T-cell (primary cell): ENCODE measurements around the gene ADIRF. TPM values are rescaled to one million over a fixed set of nuclear protein-coding genes. Genes with fewer than 3 reads are reported as not detected.
A peak's percentile ranks its signal among the peaks of the same experiment; 100 is the strongest.
"Not testable (repeated sequence)": the region's sequence is repeated elsewhere in the genome, so short reads cannot be mapped to it uniquely, and the experiment has no call there.

ENCODE experiments used
- ATAC-seq, 4 experiments: fragments of 200-7000 bp in 3 of 4; fragments of 150-1000 bp in 1 of 4; cut with Tn5 transposase; replicated peaks in 1 of 4; 1 replicate in 3 of 4; 2 replicates in 1 of 4; pipeline ENCODE4 v1.10.0; 2021; ENCODE audit warnings: moderate library complexity in 3 of 4, mild to moderate bottlenecking in 2 of 4, moderate number of reproducible peaks in 1 of 4
- CTCF ChIA-PET, 2 donors: fragments of 300-600 bp; sonication (Branson Sonifier 250); formaldehyde crosslinking; loops; one replicate each; lab custom pipeline; 2022; ENCODE audit warnings: antibody characterized with exemption in 2 of 2; lab: Charles Lee
- POLR2A ChIA-PET, 2 donors: fragments of 300-600 bp; sonication (Branson Sonifier 250); formaldehyde crosslinking; loops; one replicate each; lab custom pipeline; 2022; ENCODE audit warnings: antibody characterized with exemption in 2 of 2; lab: Charles Lee
- DNase-seq, 35 experiments: peaks; one replicate each; pipeline versions ENCODE4 v3.0.0 to v3.0.0-alpha.2; 2013 to 2023
- H3K27ac ChIP-seq: one replicate; pipeline ENCODE4 v1.5.1; 2013; ENCODE audit warnings: low read length
- H3K27me3 ChIP-seq, 2 experiments: replicated peaks in 1 of 2; 1 replicate in 1 of 2; 2 replicates in 1 of 2; pipeline versions ENCODE4 v1.6.1 to v1.7.0; 2013; ENCODE audit warnings: low read length in 1 of 2, mixed read lengths in 1 of 2; ENCODE audit not compliant: control insufficient read depth in 2 of 2, insufficient read depth in 2 of 2; ENCODE audit errors: extremely low read depth in 1 of 2
- H3K36me3 ChIP-seq, 2 donors: 1 replicate in 1 of 2; 2 replicates in 1 of 2; pipeline versions ENCODE4 v1.6.1 to v1.7.0; 2013; ENCODE audit warnings: low read length in 1 of 2; ENCODE audit not compliant: control insufficient read depth in 2 of 2, insufficient read depth in 1 of 2; ENCODE audit errors: extremely low read depth in 1 of 2
- H3K4me1 ChIP-seq, 2 experiments: 1 replicate in 1 of 2; 2 replicates in 1 of 2; pipeline versions ENCODE4 v1.6.1 to v1.7.0; 2013; ENCODE audit warnings: low read length in 2 of 2, mixed read lengths in 1 of 2; ENCODE audit not compliant: insufficient read depth in 2 of 2, control insufficient read depth in 1 of 2; ENCODE audit errors: extremely low read depth in 1 of 2
- H3K4me3 ChIP-seq, 2 donors: 1 replicate in 1 of 2; 2 replicates in 1 of 2; pipeline versions ENCODE4 v1.5.1 to v1.7.0; 2013; ENCODE audit warnings: mild to moderate bottlenecking in 2 of 2, low read length in 1 of 2, moderate library complexity in 1 of 2; ENCODE audit not compliant: control insufficient read depth in 1 of 2; ENCODE audit errors: extremely low read depth in 1 of 2
- H3K9me3 ChIP-seq: 2 replicates; pipeline ENCODE4 v1.7.0; 2013
- H3K27ac Mint-ChIP-seq, 2 donors: one replicate each; pipeline ENCODE4 v1.8.0; 2020 to 2021; ENCODE audit warnings: mild to moderate bottlenecking in 2 of 2, mixed read lengths in 2 of 2
- H3K27me3 Mint-ChIP-seq, 2 donors: one replicate each; pipeline ENCODE4 v1.8.0; 2021 to 2022; ENCODE audit warnings: mixed read lengths in 2 of 2
- H3K36me3 Mint-ChIP-seq: one replicate; pipeline ENCODE4 v1.8.0; 2021; ENCODE audit warnings: mixed read lengths
- H3K4me1 Mint-ChIP-seq, 3 donors: one replicate each; pipeline ENCODE4 v1.8.0; 2020 to 2022; ENCODE audit warnings: mixed read lengths in 3 of 3, mild to moderate bottlenecking in 1 of 3
- H3K4me3 Mint-ChIP-seq, 3 donors: one replicate each; pipeline ENCODE4 v1.8.0; 2020 to 2022; ENCODE audit warnings: mild to moderate bottlenecking in 3 of 3, mixed read lengths in 3 of 3, moderate library complexity in 3 of 3
- H3K9me3 Mint-ChIP-seq, 3 donors: one replicate each; pipeline ENCODE4 v1.8.0; 2020 to 2022; ENCODE audit warnings: mixed read lengths in 3 of 3
- WGBS: methylation state at CpG from one replicate; pipeline ENCODE4 v1.1.5; 2013; ENCODE audit warnings: missing lambda C conversion rate; ENCODE audit not compliant: insufficient coverage; 5-methylcytosine and 5-hydroxymethylcytosine counted together
- total RNA-seq, 35 experiments: library from RNA in 6 of 35; stranded (reverse) in 6 of 35; fragments of 120-200 nt in 1 of 35; gene quantifications; one replicate each; pipeline versions ENCODE4 v1.2.1 to v1.2.4 and lab custom pipeline; 2013 to 2026

ADIRF gene
- total RNA-seq, 5 donors from 2014 or later (not counting 1 experiment from before 2014, with no cell fraction given) = 0.41 to 0.76 (median 0.66) TPM; not detected in 2

- H3K36me3 Mint-ChIP-seq = peaks cover 4% of the 10 kb centered on the region
- peaks cover 9 to 31% (median 14%) of the 10 kb centered on the region in 3 donors for H3K4me1 Mint-ChIP-seq
- H3K36me3 ChIP-seq = no peaks in the 10 kb centered on the region
- H3K27ac Mint-ChIP-seq = no peak overlapping the region
- H3K27ac ChIP-seq = no peak overlapping the region
- WGBS = 74% methylated on average over 14 of the region's 18 CpGs
- peaks cover 0 to 3% (median 0%) of the 10 kb centered on the region in 3 donors for H3K9me3 Mint-ChIP-seq
- CTCF ChIA-PET = interaction anchor here (0.6 to 0.9 kb wide), 2 partner anchors 15 to 223 kb away, joined by 4 to 6 read pairs; no protein-coding TSS in a partner anchor
- peaks cover 0 to 18% of the 10 kb centered on the region in 2 experiments for H3K27me3 ChIP-seq
- H3K27me3 Mint-ChIP-seq = no peaks in the 10 kb centered on the region
- no peak overlapping the region for H3K4me3 ChIP-seq
- ATAC-seq (no peak), DNase-seq (peak in 1 of 35 experiments; percentile 14)
- no peaks in the 10 kb centered on the region for H3K9me3 ChIP-seq
- H3K4me1 ChIP-seq = peaks cover 2 to 16% of the 10 kb centered on the region in 2 experiments
- H3K4me3 Mint-ChIP-seq = no peak overlapping the region
- POLR2A ChIA-PET = no interaction called here
Measured at GRCh38 chr10:86945361-86946212, 22.7 kb upstream of the ADIRF start.

GRCh38 chr10:86946213-86947155 is 21.8 kb upstream of the ADIRF start:
- ATAC-seq (no peak), DNase-seq (peak in 2 of 35 experiments; percentile 3 to 17)
- Histone ChIP-seq H3K4me1 (peaks cover 9 to 24% of the 10 kb centered on the region in 2 experiments), H3K27ac (no peak overlapping the region), H3K36me3 (no peaks in the 10 kb centered on the region), H3K4me3 (no peak overlapping the region), H3K9me3 (no peaks in the 10 kb centered on the region), H3K27me3 (peaks cover 0 to 18% of the 10 kb centered on the region in 2 experiments)
- CTCF ChIA-PET = interaction anchor here (0.6 to 0.9 kb wide), 2 partner anchors 14 to 224 kb away, joined by 4 to 6 read pairs; no protein-coding TSS in a partner anchor
- Mint-ChIP-seq H3K4me3 (no peak overlapping the region), H3K27me3 (no peaks in the 10 kb centered on the region), H3K4me1 (peaks cover 14 to 39% (median 21%) of the 10 kb centered on the region in 3 donors), H3K27ac (no peak overlapping the region), H3K9me3 (peaks cover 0 to 3% (median 0%) of the 10 kb centered on the region in 3 donors), H3K36me3 (peaks cover 4% of the 10 kb centered on the region)
- POLR2A ChIA-PET = no interaction called here
- WGBS = 85% methylated on average over 13 of the region's 13 CpGs

GRCh38 chr10:86947806-86948205 is 20.5 kb upstream of the ADIRF start:
- Histone ChIP-seq H3K4me1 (peaks cover 9 to 24% of the 10 kb centered on the region in 2 experiments), H3K27me3 (peaks cover 0 to 18% of the 10 kb centered on the region in 2 experiments)
- H3K27ac ChIP-seq, H3K27ac Mint-ChIP-seq, H3K4me3 ChIP-seq, H3K9me3 ChIP-seq, DNase-seq, CTCF ChIA-PET, ATAC-seq, H3K36me3 ChIP-seq, H3K9me3 Mint-ChIP-seq, H3K27me3 Mint-ChIP-seq: not testable (repeated sequence)
- WGBS = no CpG with 5 or more reads among the region's 4 CpGs
- H3K4me1 Mint-ChIP-seq = peaks cover 14 to 44% (median 21%) of the 10 kb centered on the region in 3 donors
- peaks cover 12% of the 10 kb centered on the region for H3K36me3 Mint-ChIP-seq
- POLR2A ChIA-PET = interaction anchor here in 1 of 2 donors (0.5 kb wide), 1 partner anchor 27 kb away, joined by 5 read pairs; no protein-coding TSS in a partner anchor
- peak overlapping the region in 1 of 3 donors; percentile 22 for H3K4me3 Mint-ChIP-seq

GRCh38 chr10:86950349-86950748 is 17.9 kb upstream of the ADIRF start:
- no peaks in the 10 kb centered on the region for H3K9me3 ChIP-seq
- H3K4me1 ChIP-seq = peaks cover 9 to 29% of the 10 kb centered on the region in 2 experiments
- CTCF ChIA-PET = interaction anchor here in 1 of 2 donors (0.7 kb wide), 1 partner anchor 10 kb away, joined by 5 read pairs; no protein-coding TSS in a partner anchor
- peaks cover 7 to 13% (median 10%) of the 10 kb centered on the region in 3 donors for H3K9me3 Mint-ChIP-seq
- no peak overlapping the region for H3K4me3 ChIP-seq
- H3K27me3 Mint-ChIP-seq = no peaks in the 10 kb centered on the region
- no CpG with 5 or more reads among the region's 1 CpG for WGBS
- peak overlapping the region; percentile 80 for H3K27ac ChIP-seq
- peaks cover 0 to 14% of the 10 kb centered on the region in 2 experiments for H3K27me3 ChIP-seq
- H3K4me3 Mint-ChIP-seq = peak overlapping the region in 2 of 3 donors; percentile 59 to 73
- H3K36me3 ChIP-seq = no peaks in the 10 kb centered on the region
- peak overlapping the region; percentile 97 to 100 for H3K27ac Mint-ChIP-seq
- H3K4me1 Mint-ChIP-seq = peaks cover 11 to 38% (median 21%) of the 10 kb centered on the region in 3 donors
- DNase-seq (peak in 3 of 35 experiments; percentile 6 to 22 (median 18)), ATAC-seq (peak; percentile 66 to 88 (median 76))
- peaks cover 12% of the 10 kb centered on the region for H3K36me3 Mint-ChIP-seq
- POLR2A ChIA-PET = no interaction called here

GRCh38 chr10:86951184-86951761 is 17.0 kb upstream of the ADIRF start:
- H3K4me3 ChIP-seq = no peak overlapping the region
- H3K36me3 ChIP-seq = no peaks in the 10 kb centered on the region
- no peaks in the 10 kb centered on the region for H3K9me3 ChIP-seq
- H3K27me3 ChIP-seq = peaks cover 0 to 5% of the 10 kb centered on the region in 2 experiments
- Mint-ChIP-seq H3K27me3 (no peaks in the 10 kb centered on the region), H3K9me3 (peaks cover 7 to 13% (median 10%) of the 10 kb centered on the region in 3 donors), H3K27ac (peak overlapping the region; percentile 97 to 100), H3K4me3 (peak overlapping the region in 1 of 3 donors; percentile 73), H3K4me1 (peaks cover 11 to 38% (median 21%) of the 10 kb centered on the region in 3 donors), H3K36me3 (peaks cover 12% of the 10 kb centered on the region)
- ATAC-seq (no peak), DNase-seq (no peak)
- H3K4me1 ChIP-seq = peaks cover 14 to 30% of the 10 kb centered on the region in 2 experiments
- H3K27ac ChIP-seq = peak overlapping the region; percentile 80
- ChIA-PET CTCF (interaction anchor here in 1 of 2 donors (0.6 to 1.0 kb wide), 2 partner anchors 10 to 37 kb away, joined by 3 to 4 read pairs; no protein-coding TSS in a partner anchor), POLR2A (no interaction called here)
